ENCODE results near the gene ARFGEF3.

The ARFGEF3 gene

DNA sequence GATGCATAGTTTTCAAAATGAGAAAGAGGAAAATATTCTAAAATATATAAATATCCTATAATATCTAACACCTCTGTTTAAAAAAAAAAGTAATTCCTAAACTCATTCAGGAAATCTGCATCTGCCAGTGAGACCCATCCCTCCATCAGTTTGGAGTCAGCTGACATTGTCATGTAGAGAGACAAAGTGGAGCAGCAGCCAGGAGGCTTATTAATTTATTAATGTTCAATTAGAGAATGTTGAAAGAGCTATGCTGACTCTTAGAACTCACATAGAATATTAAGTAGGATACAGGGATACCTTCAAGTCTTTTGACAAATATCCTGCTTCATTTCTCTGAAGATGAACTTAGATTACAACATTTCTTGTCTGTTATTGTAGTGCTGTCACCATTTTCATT is 41.8 kb upstream of the ARFGEF3 start:
- H3K79me2 ChIP-seq (ENCODE audit: low read length) = no peaks in the 10 kb centered on the region
- no peak overlapping the region for H3K4me3 ChIP-seq (ENCODE audit: low read length)
- H2AFZ ChIP-seq (ENCODE audit: low read depth, low read length) = no peak overlapping the region
- H4K20me1 ChIP-seq (ENCODE audit: insufficient read depth, low read length) = no peaks in the 10 kb centered on the region
- no peaks in the 10 kb centered on the region for H3K9me3 ChIP-seq (ENCODE audit: insufficient read depth, low read length)
- TF ChIP-seq CTCF (IDR thresholded peaks at IDR 0.05; ENCODE audit: low read depth, low read length) (no peak), EZH2phosphoT487 (IDR thresholded peaks at IDR 0.05; ENCODE audit: low read depth) (no peak)
- H3K27ac ChIP-seq (ENCODE audit: low read length) = no peak overlapping the region
- H3K27me3 ChIP-seq (ENCODE audit: low read depth, low read length) = 0 out of 2 replicates have a peak, but pooled peaks cover 7% of the 10 kb centered on the region
- no peak overlapping the region for H3K4me2 ChIP-seq (ENCODE audit: low read length)
- H3K4me1 ChIP-seq (ENCODE audit: low read length) = 0 out of 2 replicates have a peak, but pooled peaks cover 6% of the 10 kb centered on the region
- no peak overlapping the region for H3K9ac ChIP-seq (ENCODE audit: low read length)
- no peaks in the 10 kb centered on the region for H3K36me3 ChIP-seq (replicated peaks; ENCODE audit: low read depth, low read length)

- TF ChIP-seq EZH2phosphoT487 (IDR thresholded peaks at IDR 0.05; ENCODE audit: low read depth) (no peak), CTCF (IDR thresholded peaks at IDR 0.05; ENCODE audit: low read depth, low read length) (no peak)
These were observed 37.6 kb upstream of the ARFGEF3 start for GRCh38 chr6:138124096-138124495.

GRCh38 chr6:138128096-138128495 is 33.6 kb upstream of the ARFGEF3 start:
- H3K79me2 ChIP-seq (ENCODE audit: low read length) = no peaks in the 10 kb centered on the region
- TF ChIP-seq EZH2phosphoT487 (IDR thresholded peaks at IDR 0.05; ENCODE audit: low read depth) (no peak), CTCF (IDR thresholded peaks at IDR 0.05; ENCODE audit: low read depth, low read length) (no peak)
- no peaks in the 10 kb centered on the region for H3K36me3 ChIP-seq (replicated peaks; ENCODE audit: low read depth, low read length)
- no peaks in the 10 kb centered on the region for H4K20me1 ChIP-seq (ENCODE audit: insufficient read depth, low read length)
- no peaks in the 10 kb centered on the region for H3K27me3 ChIP-seq (ENCODE audit: low read depth, low read length)
- no peaks in the 10 kb centered on the region for H3K9me3 ChIP-seq (ENCODE audit: insufficient read depth, low read length)
- no peak overlapping the region for H3K27ac ChIP-seq (ENCODE audit: low read length)
- H3K4me3 ChIP-seq (ENCODE audit: low read length) = no peak overlapping the region
- no peak overlapping the region for H2AFZ ChIP-seq (ENCODE audit: low read depth, low read length)
- H3K4me1 ChIP-seq (ENCODE audit: low read length) = no peaks in the 10 kb centered on the region
- H3K4me2 ChIP-seq (ENCODE audit: low read length) = no peak overlapping the region
- no peak overlapping the region for H3K9ac ChIP-seq (ENCODE audit: low read length)

More at GRCh38 chr6:138124096-138124495, 37.6 kb upstream of the ARFGEF3 start:
- Histone ChIP-seq H3K4me2 (ENCODE audit: low read length) (no peak overlapping the region), H3K79me2 (ENCODE audit: low read length) (no peaks in the 10 kb centered on the region), H4K20me1 (ENCODE audit: insufficient read depth, low read length) (no peaks in the 10 kb centered on the region), H3K9ac (ENCODE audit: low read length) (no peak overlapping the region), H3K27ac (ENCODE audit: low read length) (no peak overlapping the region), H3K36me3 (replicated peaks; ENCODE audit: low read depth, low read length) (no peaks in the 10 kb centered on the region), H3K4me1 (ENCODE audit: low read length) (no peaks in the 10 kb centered on the region), H2AFZ (ENCODE audit: low read depth, low read length) (no peak overlapping the region), H3K27me3 (ENCODE audit: low read depth, low read length) (0 out of 2 replicates have a peak, but pooled peaks cover 3% of the 10 kb centered on the region), H3K9me3 (ENCODE audit: insufficient read depth, low read length) (no peaks in the 10 kb centered on the region), H3K4me3 (ENCODE audit: low read length) (no peak overlapping the region)

DNA sequence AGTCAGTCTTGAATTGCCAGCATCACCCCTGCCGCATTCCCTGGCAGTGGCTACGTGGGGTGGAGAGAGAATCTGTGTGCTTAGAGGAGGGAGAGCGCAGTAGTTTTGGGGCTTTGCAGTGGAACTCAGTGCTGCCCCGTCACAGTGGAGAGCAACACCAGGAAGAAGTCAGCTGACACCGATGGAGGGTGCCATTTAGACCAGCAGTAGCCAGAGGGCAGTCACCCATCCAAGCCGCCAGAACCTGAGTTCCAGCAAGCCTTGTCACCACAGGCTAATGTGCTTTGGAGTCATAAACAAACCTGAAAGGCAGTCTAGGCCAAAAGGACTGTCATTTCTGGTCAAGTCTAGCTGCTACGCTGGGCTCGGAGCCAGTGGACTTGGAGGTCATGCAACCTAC is 32.5 kb upstream of the ARFGEF3 start:
- no peak for TF ChIP-seq EZH2phosphoT487 (IDR thresholded peaks at IDR 0.05; ENCODE audit: low read depth)
- TF ChIP-seq CTCF (IDR thresholded peaks at IDR 0.05; ENCODE audit: low read depth, low read length) = no peak
- Histone ChIP-seq H3K79me2 (ENCODE audit: low read length) (no peaks in the 10 kb centered on the region), H3K4me2 (ENCODE audit: low read length) (no peak overlapping the region), H3K4me1 (ENCODE audit: low read length) (no peaks in the 10 kb centered on the region), H2AFZ (ENCODE audit: low read depth, low read length) (no peak overlapping the region), H3K4me3 (ENCODE audit: low read length) (no peak overlapping the region), H4K20me1 (ENCODE audit: insufficient read depth, low read length) (no peaks in the 10 kb centered on the region), H3K36me3 (replicated peaks; ENCODE audit: low read depth, low read length) (no peaks in the 10 kb centered on the region), H3K9me3 (ENCODE audit: insufficient read depth, low read length) (no peaks in the 10 kb centered on the region), H3K27ac (ENCODE audit: low read length) (no peak overlapping the region), H3K9ac (ENCODE audit: low read length) (no peak overlapping the region), H3K27me3 (ENCODE audit: low read depth, low read length) (no peaks in the 10 kb centered on the region)
